GM19043 (cell line): ENCODE results near the gene IFITM10.
"Not testable (repeated sequence)": the region's sequence is repeated elsewhere in the genome, so short reads cannot be mapped to it uniquely, and the experiment has no call there.

Source experiments
- ATAC-seq: cut with Tn5 transposase; IDR thresholded peaks from one replicate; pipeline ENCODE4 v1.9.1; 2021; ENCODE audit warnings: low read depth; ENCODE audit not compliant: unreplicated experiment

IFITM10 gene

GRCh38 chr11:1778141-1778911 lies 27.9 kb upstream of the IFITM10 start:
- ATAC-seq = no peak

- ATAC-seq = no peak
Observed at GRCh38 chr11:1777737-1778136, 27.3 kb upstream of the IFITM10 start.

DNA sequence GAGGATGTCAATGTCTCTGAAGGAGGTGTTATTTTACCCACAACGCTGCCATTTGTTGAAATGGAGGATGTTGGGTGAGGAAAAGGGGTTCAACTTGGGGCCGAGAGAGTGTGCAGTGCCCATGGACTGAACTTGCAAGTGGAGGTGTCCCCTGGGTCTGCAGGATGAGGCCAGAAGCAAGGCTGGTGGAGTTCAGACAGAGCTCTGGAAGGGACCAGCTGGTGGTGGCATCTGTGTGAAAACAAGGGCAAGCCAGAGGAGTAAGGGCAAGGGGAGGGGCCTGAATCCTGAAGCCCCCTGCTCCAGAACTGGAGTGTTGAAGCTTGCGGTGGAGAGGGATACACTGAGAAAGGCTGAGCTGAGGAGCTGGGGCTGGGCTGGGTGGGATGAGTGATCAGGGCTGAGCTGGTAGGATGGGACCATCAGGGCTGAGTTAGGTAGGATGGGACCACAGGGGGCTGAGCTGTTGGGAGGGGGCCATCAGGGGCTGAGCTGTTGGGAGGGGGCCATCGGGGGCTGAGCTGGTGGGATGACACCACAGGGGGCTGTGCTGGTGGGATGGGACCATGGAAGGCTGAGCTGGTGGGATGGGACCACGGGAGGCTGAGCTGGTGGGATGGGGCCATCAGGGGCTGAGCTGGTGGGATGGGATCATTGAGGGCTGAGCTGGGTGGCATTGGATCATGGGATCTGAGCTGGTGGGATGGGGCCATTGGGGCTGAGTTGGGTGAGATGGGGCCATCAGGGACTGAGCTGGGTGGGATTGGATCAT lies 26.7 kb upstream of the IFITM10 start:
- no peak for ATAC-seq

DNA sequence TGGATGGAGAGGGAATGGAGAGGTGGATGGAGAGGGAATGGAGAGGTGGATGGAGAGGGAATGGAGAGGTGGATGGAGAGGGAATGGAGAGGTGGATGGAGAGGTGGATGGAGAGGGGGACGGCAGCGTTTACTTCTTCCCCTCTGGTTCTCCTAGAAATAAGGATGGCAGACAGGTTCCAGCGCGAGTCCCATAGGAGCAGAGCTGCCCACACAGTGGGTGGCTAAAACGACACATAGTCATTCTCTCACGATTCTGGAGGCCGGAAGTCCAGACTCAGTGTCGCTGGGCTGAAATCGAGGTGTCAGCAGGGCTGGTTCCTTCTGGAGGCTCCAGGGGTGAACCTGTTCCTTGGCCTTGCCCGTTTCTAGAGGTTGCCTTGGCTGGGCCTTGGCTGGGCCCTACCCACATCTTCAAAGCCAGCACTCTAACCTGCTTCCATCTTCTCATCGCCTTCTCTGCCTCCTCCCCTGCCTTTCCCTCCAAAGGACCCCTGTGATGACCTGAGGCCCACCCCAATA lies 26.0 kb upstream of the IFITM10 start:
- no peak for ATAC-seq

DNA sequence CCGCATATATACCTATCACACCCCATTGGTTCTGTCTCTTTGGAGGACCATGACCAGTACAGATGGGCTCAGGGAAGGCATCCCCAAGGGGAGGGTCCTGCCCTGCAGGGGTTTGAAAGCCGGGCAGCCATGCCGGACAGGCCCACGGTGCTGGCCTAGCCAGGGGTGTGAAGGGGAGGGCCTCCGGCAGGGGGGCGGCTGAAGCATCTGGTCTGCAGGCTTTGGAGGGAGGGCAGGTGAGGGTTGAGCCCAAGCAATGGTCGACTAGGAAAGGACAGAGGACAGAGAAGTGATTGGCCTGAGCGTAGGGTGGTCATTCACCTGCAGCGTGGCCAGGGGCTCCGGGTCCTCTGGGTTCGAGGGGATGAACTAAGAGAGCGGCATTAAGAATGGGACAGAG lies 24.5 kb upstream of the IFITM10 start:
- no peak for ATAC-seq

DNA sequence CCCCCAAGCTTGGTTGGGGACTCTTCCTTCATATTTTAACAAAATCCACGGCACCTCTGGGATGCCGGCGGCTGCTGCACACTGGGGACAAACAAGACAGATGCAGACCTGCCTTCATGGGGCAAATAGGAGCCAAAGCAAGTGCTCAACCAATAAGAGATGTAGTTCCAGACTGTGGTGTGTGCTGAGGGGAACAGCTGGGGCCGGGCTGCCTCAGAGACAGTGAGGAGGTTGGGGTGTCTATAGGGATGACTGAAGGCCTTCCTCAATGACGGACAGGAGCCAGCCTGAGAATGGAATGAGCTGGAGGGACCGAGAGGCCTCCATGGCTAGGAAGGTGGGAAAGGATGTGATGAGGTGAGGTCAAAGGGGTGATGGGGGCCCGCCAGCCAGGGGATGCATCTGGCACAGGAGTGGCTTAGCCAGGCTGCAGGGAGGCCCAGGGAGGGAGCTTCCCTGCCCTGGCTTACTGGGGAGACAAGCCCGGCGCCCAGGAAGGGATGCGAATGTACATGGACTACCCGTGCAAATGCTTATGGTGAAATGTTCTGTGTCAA lies 23.7 kb upstream of the IFITM10 start:
- no peak for ATAC-seq

DNA sequence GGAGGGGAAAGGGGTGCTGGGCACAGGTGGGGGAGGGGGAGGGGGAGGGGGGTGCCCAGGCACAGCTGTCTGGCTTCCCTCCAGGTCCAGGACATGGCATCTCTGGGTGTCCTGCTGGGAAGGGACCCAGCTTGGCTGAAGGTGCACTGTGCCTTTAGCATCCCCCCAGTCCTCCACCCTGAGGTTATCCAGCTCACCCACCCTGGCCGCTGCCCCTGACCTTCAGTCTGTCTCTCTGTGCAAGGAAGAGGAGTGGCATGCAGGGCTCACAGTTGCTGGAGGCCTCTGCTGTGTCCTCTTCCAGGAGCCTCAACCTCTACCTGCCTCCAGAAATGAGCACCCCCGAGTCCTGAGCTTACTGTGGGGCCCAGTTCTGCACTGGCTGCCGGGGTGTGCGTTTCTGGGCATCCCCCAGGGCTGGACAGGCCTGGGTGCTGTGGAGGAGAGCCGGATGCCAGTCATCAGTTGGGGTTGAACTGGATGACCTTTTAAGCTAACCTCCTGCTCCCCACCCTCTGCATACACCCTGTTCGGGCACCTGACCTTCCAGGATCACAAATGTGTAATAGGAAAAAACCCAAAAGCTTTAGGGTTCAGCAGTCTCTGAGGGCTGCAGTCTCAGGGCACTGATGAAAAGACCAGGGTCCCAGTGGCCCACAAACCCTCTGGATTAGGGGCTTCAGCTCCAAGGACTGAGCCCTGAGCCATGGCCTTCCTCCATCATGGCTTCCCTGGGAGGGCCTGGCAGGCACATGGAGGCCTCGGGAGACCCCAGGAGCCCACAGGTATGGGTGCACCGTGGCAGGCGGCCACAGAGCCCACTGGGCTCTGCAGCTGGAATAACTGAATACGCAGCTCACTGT lies 23.0 kb upstream of the IFITM10 start:
- no peak for ATAC-seq

- ATAC-seq = no peak
Observed at GRCh38 chr11:1772270-1773130, 22.1 kb upstream of the IFITM10 start.

GRCh38 chr11:1771700-1772099 lies 21.3 kb upstream of the IFITM10 start:
- ATAC-seq = no peak

- ATAC-seq = no peak
Observed at GRCh38 chr11:1771273-1771672, 20.9 kb upstream of the IFITM10 start.

GRCh38 chr11:1770528-1770927 lies 20.1 kb upstream of the IFITM10 start:
- no peak for ATAC-seq

DNA sequence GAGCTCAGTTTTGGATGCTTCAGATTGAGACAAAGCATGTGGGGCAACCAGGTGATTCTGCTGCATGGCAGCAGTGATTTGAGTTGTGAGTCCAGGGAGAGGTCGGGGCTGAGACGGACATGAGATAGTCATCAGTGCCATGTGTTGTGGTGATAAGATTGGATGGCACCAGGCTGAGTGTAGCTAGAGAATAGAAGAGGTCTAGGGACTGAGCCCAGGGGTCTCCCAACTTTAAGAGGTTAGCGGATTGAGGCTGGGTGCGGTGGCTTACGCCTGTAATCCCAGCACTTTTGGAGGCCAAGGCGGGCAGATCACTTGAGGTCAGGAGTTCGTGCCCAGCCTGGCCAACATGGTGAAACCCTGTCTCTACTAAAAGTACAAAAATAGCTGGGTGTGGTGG lies 19.7 kb upstream of the IFITM10 start:
- ATAC-seq = no peak

GRCh38 chr11:1769304-1769936 lies 19.0 kb upstream of the IFITM10 start:
- not testable (repeated sequence) for ATAC-seq

- no peak for ATAC-seq
Observed at GRCh38 chr11:1768141-1768469, 17.7 kb upstream of the IFITM10 start.

DNA sequence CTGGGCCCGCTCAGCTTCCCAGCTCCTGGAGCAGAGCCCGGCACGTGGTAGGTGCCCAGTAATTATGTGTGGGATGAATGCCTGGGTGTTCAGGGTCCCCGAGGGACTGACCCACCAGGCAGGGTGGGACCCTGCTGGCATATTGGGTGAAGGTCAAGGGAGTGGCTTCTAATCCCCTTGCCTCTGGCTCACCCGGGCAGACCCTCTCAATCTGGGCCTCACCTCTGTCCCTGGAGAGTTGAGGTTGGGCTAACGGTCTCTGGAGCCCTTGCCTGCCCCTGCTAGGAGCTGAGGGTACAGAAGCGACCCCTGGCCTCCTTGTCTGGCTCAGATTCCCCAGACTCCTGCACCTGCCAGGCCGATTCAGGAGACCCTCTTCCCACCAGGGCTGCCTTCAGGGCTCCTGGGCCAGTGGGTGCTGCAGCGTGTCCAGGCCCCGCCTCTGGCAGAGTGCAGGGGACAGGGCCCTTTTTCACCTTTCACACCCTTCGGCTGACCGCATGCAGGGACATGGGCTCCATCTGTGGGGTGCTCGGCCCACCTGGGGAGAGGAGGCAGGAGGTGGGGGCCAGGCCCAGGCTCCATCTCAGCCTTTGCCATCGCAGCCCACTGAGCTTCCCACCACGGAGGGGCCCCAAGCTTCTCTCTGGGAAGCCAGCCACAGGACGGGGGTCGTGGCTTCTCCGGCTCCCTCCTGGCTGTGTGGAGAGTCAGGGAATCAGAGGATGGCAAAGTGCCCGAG lies 17.2 kb upstream of the IFITM10 start:
- no peak for ATAC-seq

GRCh38 chr11:1766719-1767398 lies 16.5 kb upstream of the IFITM10 start:
- ATAC-seq = no peak

DNA sequence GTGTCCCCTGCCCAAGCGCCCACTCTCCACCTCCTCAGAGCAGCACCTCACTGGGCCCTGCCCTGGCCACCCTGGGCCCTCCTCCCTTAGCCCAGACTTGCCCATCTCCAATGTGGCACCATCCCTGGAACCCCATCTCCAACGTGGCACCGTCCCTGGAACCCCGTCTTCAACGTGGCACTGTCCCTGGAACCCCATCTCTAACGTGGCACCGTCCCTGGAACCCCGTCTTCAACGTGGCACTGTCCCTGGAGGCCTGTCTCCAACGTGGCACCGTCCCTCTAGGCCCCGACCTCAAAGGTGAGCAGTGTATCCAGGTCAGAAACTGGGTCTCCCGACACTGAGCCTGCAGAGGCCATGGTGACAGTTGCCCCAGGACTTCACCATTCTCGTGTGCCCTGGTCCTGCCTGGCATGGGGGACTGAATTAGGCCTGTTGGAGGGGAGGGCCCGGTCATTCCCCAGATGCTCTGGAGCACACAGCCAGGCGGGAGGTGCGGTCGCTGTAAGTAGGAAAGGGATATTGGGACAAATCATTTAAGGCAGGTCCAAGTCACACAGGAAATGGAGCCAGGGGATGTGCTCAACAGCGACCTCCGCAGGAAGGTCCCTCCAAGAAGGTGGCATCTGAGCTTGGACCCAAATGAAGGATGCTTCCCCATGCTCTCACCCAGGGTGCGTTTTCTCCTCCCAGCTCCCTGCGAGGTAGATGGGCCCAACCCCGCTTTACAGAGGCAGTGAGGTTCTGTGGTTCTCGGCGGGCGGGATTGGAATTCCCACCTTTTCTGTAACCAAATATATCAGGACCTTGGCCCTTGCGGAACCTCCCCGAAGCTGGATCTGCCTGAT lies 15.7 kb upstream of the IFITM10 start:
- no peak for ATAC-seq
